ENCODE results near the gene NFKBIL1. TPM values are rescaled to one million over a fixed set of nuclear protein-coding genes. Genes with fewer than 3 reads are reported as not detected.
A peak's percentile ranks its signal among the peaks of the same experiment; 100 is the strongest.

The NFKBIL1 gene
- total and polyA plus RNA-seq, 10 of the 15 experiments (the other 5 are each of a cell fraction or from before 2014, with no cell fraction given), result 0.19 to 15.1 (median 7.0) TPM

GRCh38 chr6:31575335-31575901, 28.0 kb downstream of the NFKBIL1 start, which contains the start of gene TNF (continued):
- TF ChIP-seq YY1 (IDR thresholded peaks at IDR 0.05; ENCODE audit: low read depth, low read length) (peak; percentile 53; the same call in 1 of the 2 replicates), NR2C1 (IDR thresholded peaks at IDR 0.05) (no peak), LARP7 (IDR thresholded peaks at IDR 0.05) (peak; percentile 81), ATF7 (IDR thresholded peaks at IDR 0.05; ENCODE audit: low read depth) (peak; percentile 89), NFYB (IDR thresholded peaks at IDR 0.05; ENCODE audit: insufficient read depth, low read depth, low read length) (0 out of 2 replicates have a peak, but pooled peaks have one; percentile 24), EGR1 (IDR thresholded peaks at IDR 0.05; ENCODE audit: borderline replicate concordance in 1 of 2, low read depth in 2 of 2, low read length in 2 of 2) (peak in 1 of 2 experiments; percentile 91; a peak in 2 of 3 replicates), IRF5 (IDR thresholded peaks at IDR 0.05; ENCODE audit: borderline replicate concordance) (no peak), CREM (IDR thresholded peaks at IDR 0.05; ENCODE audit: low read depth) (peak; percentile 21; the same call in 1 of the 2 replicates)

GRCh38 chr6:31575952-31576685, 28.7 kb downstream of the NFKBIL1 start:
- no peak overlapping the region for H2AFZ ChIP-seq (ENCODE audit: control insufficient read depth, low read depth, low read length)
- no peak for FAIRE-seq
- 0 out of 2 replicates have a peak, but pooled peaks have one; percentile 18 for TF ChIP-seq TCF12 (IDR thresholded peaks at IDR 0.05; ENCODE audit: low read depth, low read length)
- TF ChIP-seq ZNF24 (IDR thresholded peaks at IDR 0.05), result peak; percentile 91
- TF ChIP-seq YBX1 (IDR thresholded peaks at IDR 0.05), result 0 out of 2 replicates have a peak, but pooled peaks have one; percentile 6
- TF ChIP-seq MXI1 (IDR thresholded peaks at IDR 0.05; ENCODE audit: low read depth, low read length), result no peak
- TF ChIP-seq POLR2AphosphoS2 (IDR thresholded peaks at IDR 0.05; ENCODE audit: low read depth, low read length), result 0 out of 2 replicates have a peak, but pooled peaks have one; percentile 29
- TF ChIP-seq MLLT1 (IDR thresholded peaks at IDR 0.05), result 0 out of 2 replicates have a peak, but pooled peaks have one; percentile 79
- no peak for TF ChIP-seq EED (IDR thresholded peaks at IDR 0.05; ENCODE audit: low read depth)
- TF ChIP-seq BRCA1 (IDR thresholded peaks at IDR 0.05; ENCODE audit: low read depth, low read length), result no peak
- TF ChIP-seq RB1 (IDR thresholded peaks at IDR 0.05; ENCODE audit: borderline replicate concordance), result peak; percentile 49; the same call in 1 of the 2 replicates
- peak; percentile 69 for TF ChIP-seq MEF2B (IDR thresholded peaks at IDR 0.05; ENCODE audit: partially characterized antibody, poor library complexity, severe bottlenecking)
- TF ChIP-seq POLR2A (IDR thresholded peaks at IDR 0.05; ENCODE audit: low read depth, low read length), result no peak
- peak; percentile 20; the same call in 1 of the 2 replicates for TF ChIP-seq ZBED1 (IDR thresholded peaks at IDR 0.05; ENCODE audit: borderline replicate concordance)

More at GRCh38 chr6:31575952-31576685, 28.7 kb downstream of the NFKBIL1 start:
- ChIA-PET RAD21 (ENCODE audit: unreplicated experiment) (interaction anchor here (0.5 to 17.5 kb wide), 15 partner anchors 8 to 1396 kb away, joined by 3 to 620 read pairs (median 5); partner anchors contain the start of genes ATP6V1G2, DDX39B, GPANK1 and LST1), SMC1A (ENCODE audit: uncharacterized antibody, unreplicated experiment) (interaction anchor here (0.8 to 45.5 kb wide), 8 partner anchors 9 to 45 kb away, joined by 3 to 1989 read pairs (median 4); partner anchors contain the start of genes AIF1, ATP6V1G2, DDX39B and LST1), POLR2A (interaction anchor here (0.7 to 17.1 kb wide), 12 partner anchors 8 to 254 kb away, joined by 3 to 282 read pairs (median 12); partner anchors contain the start of genes ATP6V1G2, DDX39B, LSM2 and LST1), CTCF (interaction anchor here (0.6 to 31.0 kb wide), 7 partner anchors 17 to 243 kb away, joined by 3 to 2098 read pairs (median 3); partner anchors contain the start of genes ATP6V1G2, DDX39B, LST1 and LTA)
- Histone ChIP-seq H4K20me1 (ENCODE audit: control insufficient read depth, insufficient read depth) (no peaks in the 10 kb centered on the region), H3K79me2 (ENCODE audit: control insufficient read depth, insufficient read depth, low read length) (peaks cover 86% of the 10 kb centered on the region), H3K9ac (ENCODE audit: control insufficient read depth, insufficient read depth, low read length) (peak overlapping the region; percentile 82), H3K4me3 (peak overlapping the region; percentile 91), H3K27me3 (replicated peaks in 1 of 2; ENCODE audit: control insufficient read depth in 2 of 2, insufficient read depth in 2 of 2, low read length in 1 of 2) (no peaks in the 10 kb centered on the region), H3K9me3 (replicated peaks; ENCODE audit: control insufficient read depth, insufficient read depth, low read length) (no peaks in the 10 kb centered on the region), H3K27ac (ENCODE audit: control insufficient read depth, insufficient read depth) (peak overlapping the region; percentile 96), H3K4me2 (ENCODE audit: control insufficient read depth, insufficient read depth) (peak overlapping the region; percentile 84), H3K4me1 (ENCODE audit: control insufficient read depth, insufficient read depth, low read length) (peaks cover 55% of the 10 kb centered on the region), H3K36me3 (ENCODE audit: control insufficient read depth in 2 of 2, insufficient read depth in 2 of 2, low read length in 1 of 2) (peaks cover 0 to 7% of the 10 kb centered on the region in 2 experiments; a peak in 2 of 4 replicates)
- TSS peak; percentile 89 for BruUV-seq (replicated peaks)
- in situ Hi-C loops (cut with MboI), result no loop called here
- 5% methylated on average over 8 of the region's 8 CpGs for WGBS (ENCODE audit: insufficient coverage, insufficient replicate concordance, low lambda C conversion rate, missing lambda C conversion rate)
- intact Hi-C loops (cut with micrococcal nuclease; ENCODE audit: unreplicated experiment), result loop anchor here (1.0 kb wide), 1 partner anchor 16 kb away; no protein-coding TSS in a partner anchor
- ATAC-seq (no peak), DNase-seq (ENCODE audit: low read depth, low spot score) (no peak)
